ENCODE results near the gene ETFA. TPM values are rescaled to one million over a fixed set of nuclear protein-coding genes. Genes with fewer than 3 reads are reported as not detected.

The ETFA gene
- total RNA-seq, 3 donors from 2014 or later (not counting 1 experiment from before 2014, with no cell fraction given): 71.9 to 93.1 (median 79.8) TPM

DNA sequence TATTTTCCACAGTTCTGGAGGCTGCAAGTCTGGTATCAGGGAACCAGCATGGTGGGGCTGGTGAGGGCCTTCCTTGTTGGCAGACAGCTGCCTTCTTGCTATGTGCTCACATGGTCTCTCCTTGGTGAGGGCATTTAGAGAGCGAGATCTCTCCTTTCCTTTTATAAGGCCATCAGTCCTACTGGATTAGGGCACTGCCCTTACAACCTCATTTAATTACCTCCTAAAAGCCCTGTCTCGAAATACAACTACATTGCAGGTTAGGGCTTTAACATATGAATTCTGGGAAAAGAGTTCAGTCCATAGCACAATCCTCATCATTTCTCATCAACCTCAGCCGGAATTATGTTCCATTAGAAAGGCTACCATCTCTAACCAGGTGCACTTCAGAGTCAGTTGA lies 47.2 kb upstream of the ETFA start:
- no peaks in the 10 kb centered on the region for H3K9me3 Mint-ChIP-seq
- H3K4me1 Mint-ChIP-seq: no peaks in the 10 kb centered on the region
- intact Hi-C loops (cut with micrococcal nuclease): no loop called here
- ATAC-seq (no peak), DNase-seq (no peak)
- no peaks in the 10 kb centered on the region for H3K4me1 ChIP-seq (ENCODE audit: control insufficient read depth, insufficient read depth, low read length)
- 95% methylated on average over 3 of the region's 3 CpGs for WGBS (ENCODE audit: insufficient coverage)
- H3K27ac Mint-ChIP-seq: no peak overlapping the region
- H3K27me3 Mint-ChIP-seq (ENCODE audit: low read depth in 2 of 2): no peaks in the 10 kb centered on the region
- H3K27me3 ChIP-seq (ENCODE audit: control insufficient read depth, insufficient read depth, low read length): no peaks in the 10 kb centered on the region
- H3K36me3 Mint-ChIP-seq: no peaks in the 10 kb centered on the region
- H3K9me3 ChIP-seq (ENCODE audit: control insufficient read depth, insufficient read depth, low read length): no peaks in the 10 kb centered on the region
- H3K36me3 ChIP-seq (ENCODE audit: control insufficient read depth, insufficient read depth, low read length): no peaks in the 10 kb centered on the region
- TF ChIP-seq, protein P1, sequence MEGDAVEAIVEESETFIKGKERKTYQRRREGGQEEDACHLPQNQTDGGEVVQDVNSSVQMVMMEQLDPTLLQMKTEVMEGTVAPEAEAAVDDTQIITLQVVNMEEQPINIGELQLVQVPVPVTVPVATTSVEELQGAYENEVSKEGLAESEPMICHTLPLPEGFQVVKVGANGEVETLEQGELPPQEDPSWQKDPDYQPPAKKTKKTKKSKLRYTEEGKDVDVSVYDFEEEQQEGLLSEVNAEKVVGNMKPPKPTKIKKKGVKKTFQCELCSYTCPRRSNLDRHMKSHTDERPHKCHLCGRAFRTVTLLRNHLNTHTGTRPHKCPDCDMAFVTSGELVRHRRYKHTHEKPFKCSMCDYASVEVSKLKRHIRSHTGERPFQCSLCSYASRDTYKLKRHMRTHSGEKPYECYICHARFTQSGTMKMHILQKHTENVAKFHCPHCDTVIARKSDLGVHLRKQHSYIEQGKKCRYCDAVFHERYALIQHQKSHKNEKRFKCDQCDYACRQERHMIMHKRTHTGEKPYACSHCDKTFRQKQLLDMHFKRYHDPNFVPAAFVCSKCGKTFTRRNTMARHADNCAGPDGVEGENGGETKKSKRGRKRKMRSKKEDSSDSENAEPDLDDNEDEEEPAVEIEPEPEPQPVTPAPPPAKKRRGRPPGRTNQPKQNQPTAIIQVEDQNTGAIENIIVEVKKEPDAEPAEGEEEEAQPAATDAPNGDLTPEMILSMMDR (IDR thresholded peaks at IDR 0.05): no peak
- no peak overlapping the region for H3K4me3 ChIP-seq (ENCODE audit: low read length)
- H3K4me3 Mint-ChIP-seq: no peak overlapping the region
- no peak overlapping the region for H3K27ac ChIP-seq (ENCODE audit: low read length)

DNA sequence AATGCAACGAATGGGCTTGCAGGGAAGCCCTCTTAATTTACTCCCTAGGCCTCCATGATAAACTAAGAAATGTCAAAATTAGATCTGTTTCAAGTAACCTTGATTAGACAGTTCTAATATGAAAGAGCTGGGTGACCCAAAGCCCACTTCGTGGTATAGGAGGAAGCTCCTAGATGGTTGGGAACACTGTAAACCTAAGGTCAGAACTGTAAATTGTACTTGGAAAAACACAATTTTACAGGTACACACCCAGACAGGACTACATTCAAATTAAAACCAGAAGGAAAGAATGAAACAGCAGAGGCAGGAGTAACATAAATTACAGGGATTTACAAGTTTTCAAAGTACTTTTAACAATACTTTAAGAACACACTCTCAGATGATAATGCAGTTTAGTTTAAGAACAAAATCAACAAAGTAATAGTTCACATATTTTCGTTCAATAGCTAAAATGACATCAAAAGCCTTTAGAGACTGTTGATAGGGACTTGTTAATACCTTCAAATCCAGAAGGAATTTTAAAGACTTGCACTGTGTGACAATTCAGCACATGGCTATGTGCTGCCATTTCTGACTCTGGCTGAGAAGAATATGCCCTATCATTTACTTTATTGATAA lies 43.7 kb upstream of the ETFA start:
- Mint-ChIP-seq H3K36me3 (no peaks in the 10 kb centered on the region), H3K4me3 (no peak overlapping the region), H3K27ac (no peak overlapping the region), H3K4me1 (no peaks in the 10 kb centered on the region), H3K27me3 (ENCODE audit: low read depth in 2 of 2) (no peaks in the 10 kb centered on the region), H3K9me3 (no peaks in the 10 kb centered on the region)
- Histone ChIP-seq H3K4me3 (ENCODE audit: low read length) (no peak overlapping the region), H3K27me3 (ENCODE audit: control insufficient read depth, insufficient read depth, low read length) (no peaks in the 10 kb centered on the region), H3K36me3 (ENCODE audit: control insufficient read depth, insufficient read depth, low read length) (peaks cover 2% of the 10 kb centered on the region), H3K27ac (ENCODE audit: low read length) (no peak overlapping the region), H3K4me1 (ENCODE audit: control insufficient read depth, insufficient read depth, low read length) (no peaks in the 10 kb centered on the region), H3K9me3 (ENCODE audit: control insufficient read depth, insufficient read depth, low read length) (no peaks in the 10 kb centered on the region)
- DNase-seq (no peak), ATAC-seq (no peak)
- WGBS (ENCODE audit: insufficient coverage): 95% methylated on average over 3 of the region's 3 CpGs
- intact Hi-C loops (cut with micrococcal nuclease): no loop called here
- TF ChIP-seq, protein P1 (IDR thresholded peaks at IDR 0.05): no peak

DNA sequence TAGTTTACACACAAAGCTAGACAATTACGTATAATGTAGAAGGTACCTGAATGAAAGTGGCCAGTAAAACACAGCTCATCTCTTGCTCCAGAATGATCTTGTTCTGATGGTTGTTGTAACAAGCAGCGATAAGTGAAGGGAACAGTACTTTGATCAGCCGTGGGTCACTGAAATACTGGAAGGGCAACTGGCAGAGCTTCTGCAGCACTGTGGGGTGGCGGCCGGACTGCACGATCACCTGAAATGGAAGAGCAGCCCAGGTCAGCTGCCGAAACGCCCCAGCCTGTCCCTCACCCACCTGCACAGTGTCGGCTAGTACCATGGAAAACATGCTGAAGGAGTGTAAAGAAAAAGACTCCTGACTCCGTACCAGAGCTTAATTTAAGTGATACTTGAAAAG lies 42.6 kb upstream of the ETFA start:
- Histone ChIP-seq H3K27ac (ENCODE audit: low read length) (no peak overlapping the region), H3K27me3 (ENCODE audit: control insufficient read depth, insufficient read depth, low read length) (no peaks in the 10 kb centered on the region), H3K36me3 (ENCODE audit: control insufficient read depth, insufficient read depth, low read length) (peaks cover 2% of the 10 kb centered on the region), H3K9me3 (ENCODE audit: control insufficient read depth, insufficient read depth, low read length) (no peaks in the 10 kb centered on the region), H3K4me1 (ENCODE audit: control insufficient read depth, insufficient read depth, low read length) (no peaks in the 10 kb centered on the region), H3K4me3 (ENCODE audit: low read length) (no peak overlapping the region)
- H3K27ac Mint-ChIP-seq: no peak overlapping the region
- no peaks in the 10 kb centered on the region for H3K9me3 Mint-ChIP-seq
- DNase-seq: no peak
- TF ChIP-seq, protein P1 (IDR thresholded peaks at IDR 0.05): no peak
- intact Hi-C loops (cut with micrococcal nuclease): no loop called here
- H3K4me1 Mint-ChIP-seq: no peaks in the 10 kb centered on the region
- ATAC-seq: no peak
- no peak overlapping the region for H3K4me3 Mint-ChIP-seq
- H3K27me3 Mint-ChIP-seq (ENCODE audit: low read depth in 2 of 2): peaks cover 3 to 7% of the 10 kb centered on the region in 2 donors
- H3K36me3 Mint-ChIP-seq: no peaks in the 10 kb centered on the region
- 97% methylated on average over 9 of the region's 10 CpGs for WGBS (ENCODE audit: insufficient coverage)

DNA sequence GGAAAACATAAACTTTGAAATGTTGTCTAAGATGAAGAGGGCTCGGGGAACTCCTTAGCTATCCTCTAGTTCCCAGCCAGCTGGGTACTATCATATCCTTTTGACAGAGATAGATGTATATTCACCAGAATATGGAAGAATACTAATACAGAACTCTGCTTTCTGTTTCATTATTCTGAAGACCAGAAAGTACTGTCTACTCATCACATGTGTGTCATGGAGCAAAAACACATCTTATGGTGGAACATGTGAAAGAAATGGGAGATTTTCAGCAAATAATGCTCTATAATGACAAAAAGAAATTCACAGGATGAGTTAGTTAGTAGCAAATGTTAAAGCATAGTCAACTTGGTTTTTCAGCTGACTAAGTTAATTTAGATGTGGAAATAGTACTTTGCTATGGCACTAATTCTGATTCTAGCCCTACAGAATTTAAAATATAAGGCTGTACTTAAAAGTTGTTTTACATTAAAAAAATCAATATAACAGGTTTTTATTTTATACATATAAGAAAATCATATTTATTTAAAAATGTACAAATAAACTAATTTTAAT lies 41.8 kb upstream of the ETFA start:
- H3K4me3 Mint-ChIP-seq: no peak overlapping the region
- TF ChIP-seq, protein P1 (IDR thresholded peaks at IDR 0.05): no peak
- peaks cover 3 to 15% of the 10 kb centered on the region in 2 donors for H3K27me3 Mint-ChIP-seq (ENCODE audit: low read depth in 2 of 2)
- H3K27ac Mint-ChIP-seq: no peak overlapping the region
- no CpG with 5 or more reads among the region's 1 CpG for WGBS (ENCODE audit: insufficient coverage)
- ATAC-seq: no peak
- peaks cover 2% of the 10 kb centered on the region for H3K36me3 ChIP-seq (ENCODE audit: control insufficient read depth, insufficient read depth, low read length)
- intact Hi-C loops (cut with micrococcal nuclease): no loop called here
- H3K27ac ChIP-seq (ENCODE audit: low read length): no peak overlapping the region
- peaks cover 3% of the 10 kb centered on the region for H3K27me3 ChIP-seq (ENCODE audit: control insufficient read depth, insufficient read depth, low read length)
- H3K4me1 ChIP-seq (ENCODE audit: control insufficient read depth, insufficient read depth, low read length): no peaks in the 10 kb centered on the region
- no peak for DNase-seq
- peaks cover 2% of the 10 kb centered on the region for H3K36me3 Mint-ChIP-seq
- H3K9me3 ChIP-seq (ENCODE audit: control insufficient read depth, insufficient read depth, low read length): no peaks in the 10 kb centered on the region
- no peak overlapping the region for H3K4me3 ChIP-seq (ENCODE audit: low read length)
- H3K9me3 Mint-ChIP-seq: no peaks in the 10 kb centered on the region
- H3K4me1 Mint-ChIP-seq: no peaks in the 10 kb centered on the region
